ENCODE results near the gene PRLR.

The PRLR gene

DNA sequence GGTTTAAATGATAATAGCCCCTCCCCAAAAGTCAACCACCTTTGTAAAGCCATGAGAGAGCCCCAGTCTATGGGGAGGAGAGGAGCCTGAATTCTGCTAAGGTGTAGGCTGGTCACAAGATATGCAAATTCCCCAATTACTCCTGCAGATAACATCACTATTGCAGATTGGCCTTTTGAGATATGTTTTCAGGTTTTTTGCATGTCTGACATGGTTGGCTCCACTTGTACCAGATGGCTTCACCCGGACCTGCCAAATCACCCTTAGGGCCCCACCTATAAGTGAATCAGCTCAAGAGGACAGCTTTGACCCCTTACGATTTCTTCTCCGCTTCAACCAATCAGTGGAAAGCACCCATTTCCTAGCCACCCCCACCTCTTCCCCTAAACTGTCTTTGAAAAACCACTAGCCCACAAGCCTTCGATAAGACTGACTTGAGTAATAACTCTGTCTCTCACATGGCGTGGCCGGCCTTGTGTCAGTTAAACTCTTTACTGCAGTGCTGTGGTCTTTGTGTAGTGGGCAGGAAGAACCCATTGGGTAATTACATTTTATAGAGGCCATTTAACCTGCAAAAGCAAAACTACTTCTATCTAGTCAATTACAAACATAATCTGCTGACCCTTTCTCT is 69.7 kb downstream of the PRLR start:
- no peak for DNase-seq (ENCODE audit: low read depth)

GRCh38 chr5:35159370-35159742 is 70.9 kb downstream of the PRLR start:
- DNase-seq (ENCODE audit: low read depth), result no peak

GRCh38 chr5:35158622-35159369 is 71.5 kb downstream of the PRLR start:
- no peak for DNase-seq (ENCODE audit: low read depth)

GRCh38 chr5:35158204-35158603 is 72.1 kb downstream of the PRLR start:
- no peak for DNase-seq (ENCODE audit: low read depth)

DNA sequence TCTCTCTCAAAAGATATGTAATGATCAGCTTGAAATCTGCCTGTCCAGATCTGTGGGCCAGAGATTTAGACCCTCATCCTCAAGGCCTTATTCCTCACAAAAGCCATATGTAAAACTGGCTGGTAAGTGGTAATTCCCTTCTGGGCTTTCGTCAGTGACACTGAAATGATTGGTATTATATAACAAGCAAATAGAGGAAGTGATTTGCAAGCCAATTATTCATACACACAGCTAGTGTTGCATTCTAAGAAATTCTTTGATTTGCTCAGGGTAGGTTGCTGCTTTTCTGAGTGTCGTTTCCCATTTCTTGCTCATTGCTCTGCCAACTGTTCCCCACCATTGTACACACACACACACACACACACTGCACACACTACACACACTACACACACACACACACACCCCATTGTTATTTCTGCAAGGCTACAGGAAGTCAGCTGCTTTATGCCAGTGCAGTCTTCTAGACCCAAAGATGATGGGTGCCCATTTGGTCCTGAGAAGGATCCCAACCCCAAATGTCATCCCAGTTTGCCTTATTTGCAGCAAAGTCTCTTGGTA is 76.8 kb downstream of the PRLR start:
- DNase-seq (ENCODE audit: low read depth), result no peak

GRCh38 chr5:35152733-35153132 is 77.6 kb downstream of the PRLR start:
- no peak for DNase-seq (ENCODE audit: low read depth)

DNA sequence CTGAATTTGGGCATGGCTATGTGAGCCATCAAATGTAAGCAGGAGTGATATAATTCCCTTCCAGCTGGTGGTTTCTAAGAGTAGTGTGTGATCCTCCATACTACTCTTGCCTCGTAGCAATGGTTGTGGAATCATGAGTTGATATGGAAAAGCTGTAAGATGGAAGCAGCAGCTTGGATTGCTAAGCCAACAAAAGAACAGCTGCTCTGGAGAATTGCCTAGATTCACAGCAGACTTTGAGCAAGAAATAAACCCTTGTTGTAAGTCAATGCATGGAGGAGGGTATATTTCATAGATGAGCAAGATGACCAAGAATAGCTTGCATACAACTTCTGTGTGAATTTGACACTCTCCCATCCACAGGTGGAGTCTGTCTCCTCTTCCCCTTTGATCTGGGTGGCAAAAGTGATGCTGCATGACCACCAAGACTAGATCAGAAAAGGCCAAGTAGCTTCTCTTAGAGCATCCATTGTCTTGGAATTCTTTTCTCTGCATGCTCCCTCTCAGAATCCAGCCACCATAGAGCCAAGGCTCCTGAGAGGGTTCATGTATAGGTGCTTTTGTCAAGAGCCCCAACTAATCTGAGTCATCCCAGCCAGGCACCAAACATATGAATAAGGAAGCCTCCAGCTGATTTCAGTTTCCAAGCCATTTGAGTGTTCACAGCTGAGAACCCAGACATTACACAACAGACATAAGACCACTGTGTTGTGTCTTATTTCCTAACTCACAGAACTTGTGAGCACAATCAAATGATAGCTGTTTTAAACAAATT is 79.0 kb downstream of the PRLR start:
- DNase-seq (ENCODE audit: low read depth), result no peak

- no peak for DNase-seq (ENCODE audit: low read depth)
These were observed 81.2 kb downstream of the PRLR start for GRCh38 chr5:35149041-35149440.

- no peak for DNase-seq (ENCODE audit: low read depth)
These were observed 83.9 kb downstream of the PRLR start for GRCh38 chr5:35146406-35146805.

DNA sequence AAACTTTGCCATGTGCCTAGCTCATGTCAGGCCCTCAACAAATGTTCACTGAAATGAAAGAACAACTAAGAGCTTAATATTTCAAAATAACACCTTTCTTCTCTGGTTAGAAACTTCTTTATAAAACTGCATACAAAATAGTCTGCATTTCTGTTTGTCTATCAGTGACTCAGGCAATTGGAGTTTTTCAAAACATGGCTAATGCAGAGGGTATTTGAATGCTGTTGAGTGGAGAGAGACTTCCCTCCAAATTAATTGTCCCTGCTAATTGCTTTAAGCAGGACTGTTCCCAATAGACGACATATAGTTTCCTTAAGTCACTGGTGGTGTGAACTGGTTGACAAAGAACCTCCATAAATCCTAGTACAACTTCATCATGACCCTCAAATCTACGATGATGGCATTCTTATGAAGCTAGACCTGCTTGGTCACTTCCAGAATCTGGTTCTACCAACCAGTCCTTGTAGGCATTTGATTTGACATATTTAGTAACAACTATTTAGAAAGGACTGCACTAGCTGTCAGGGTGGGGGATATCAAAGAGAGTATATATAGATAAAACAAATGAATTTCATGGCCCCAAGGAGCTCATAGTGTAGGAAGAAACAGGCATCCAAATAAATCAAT is 84.5 kb downstream of the PRLR start:
- DNase-seq (ENCODE audit: low read depth), result no peak

GRCh38 chr5:35145012-35145411 is 85.3 kb downstream of the PRLR start:
- no peak for DNase-seq (ENCODE audit: low read depth)

DNA sequence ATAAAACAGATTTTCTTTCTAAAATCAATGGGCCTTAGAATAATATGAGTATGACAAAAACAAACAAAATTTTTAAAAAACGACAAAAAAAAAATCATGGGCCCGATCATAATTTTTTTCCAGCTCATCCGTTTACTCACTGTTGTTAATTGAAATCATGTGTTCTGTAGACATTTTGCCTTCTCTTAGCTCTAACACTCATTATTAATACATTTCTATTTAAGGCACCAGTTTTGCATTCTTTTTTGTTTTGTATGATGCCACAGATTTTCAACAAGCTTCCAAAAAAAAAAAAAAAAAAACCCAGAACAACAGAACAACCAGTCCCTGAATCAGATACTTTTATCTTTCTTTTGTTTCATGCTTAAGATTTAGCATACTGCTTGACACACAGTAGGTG is 86.4 kb downstream of the PRLR start:
- DNase-seq (ENCODE audit: low read depth), result no peak

GRCh38 chr5:35141739-35142138 is 88.5 kb downstream of the PRLR start:
- DNase-seq (ENCODE audit: low read depth), result no peak

GRCh38 chr5:35138232-35138631 is 92.1 kb downstream of the PRLR start:
- DNase-seq (ENCODE audit: low read depth), result no peak

- DNase-seq (ENCODE audit: low read depth), result no peak
These were observed 93.9 kb downstream of the PRLR start for GRCh38 chr5:35136386-35136785.

DNA sequence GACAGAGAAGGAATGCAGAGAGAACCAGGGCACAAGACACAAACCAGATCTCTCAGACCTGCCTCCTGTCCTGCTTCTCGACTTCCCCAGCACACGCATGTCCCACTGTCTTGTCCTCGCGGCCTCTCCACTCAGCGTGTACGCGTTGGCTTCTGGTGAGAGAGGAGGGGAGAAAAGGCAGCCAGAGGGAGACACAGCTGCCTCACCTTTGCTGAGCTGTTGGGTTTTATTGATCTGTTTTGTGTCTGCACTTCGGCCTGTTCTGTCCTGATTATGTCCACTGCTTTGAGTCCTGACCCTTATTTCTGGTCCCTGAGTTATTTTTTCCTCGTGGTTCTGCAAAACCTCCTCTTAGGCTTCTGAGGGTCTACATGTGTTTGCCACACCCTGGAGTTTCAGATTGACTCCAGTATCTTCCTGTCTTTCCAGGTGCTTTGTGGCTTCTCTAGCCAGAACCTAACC is 95.0 kb downstream of the PRLR start:
- no peak for DNase-seq (ENCODE audit: low read depth)

GRCh38 chr5:35134278-35135030 is 95.8 kb downstream of the PRLR start:
- DNase-seq (ENCODE audit: low read depth), result no peak

DNA sequence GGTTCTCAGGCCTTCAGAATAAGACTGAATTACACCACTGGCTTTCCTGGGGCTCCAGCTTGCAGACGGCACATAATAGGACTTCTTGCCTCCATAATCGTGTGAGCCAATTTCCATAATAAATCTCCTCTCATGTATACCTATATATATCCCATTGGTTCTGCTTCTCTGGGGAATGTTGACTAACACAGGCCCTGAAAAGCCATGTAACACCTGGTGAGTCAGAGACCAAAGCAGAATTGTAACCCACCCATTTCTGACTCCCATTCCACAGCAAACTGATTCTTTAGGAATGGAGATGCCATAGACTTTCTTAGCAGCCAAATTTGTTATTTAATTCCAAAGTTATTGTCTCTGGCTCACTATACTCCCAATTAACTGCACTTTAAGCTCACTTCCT is 97.1 kb downstream of the PRLR start:
- DNase-seq (ENCODE audit: low read depth), result no peak

DNA sequence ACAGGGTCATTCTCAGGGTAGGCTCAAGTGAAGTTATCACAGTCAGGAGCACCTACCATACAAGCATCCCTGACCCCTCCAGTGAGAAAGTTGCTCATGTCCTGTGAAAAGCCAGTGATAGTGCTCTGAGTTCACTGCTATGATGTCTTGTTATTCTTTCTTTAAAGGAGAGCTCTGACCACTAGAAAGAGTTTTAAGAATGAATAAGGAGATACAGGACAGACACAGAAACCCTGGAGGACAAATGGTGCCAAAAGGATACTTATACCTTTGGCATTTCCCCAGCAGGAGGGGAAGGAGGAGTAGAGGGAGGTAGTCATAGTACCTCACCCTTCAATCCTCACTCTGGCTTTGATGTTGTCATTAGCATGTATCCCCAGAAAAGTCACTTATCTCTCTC is 98.6 kb downstream of the PRLR start:
- DNase-seq (ENCODE audit: low read depth), result no peak

DNA sequence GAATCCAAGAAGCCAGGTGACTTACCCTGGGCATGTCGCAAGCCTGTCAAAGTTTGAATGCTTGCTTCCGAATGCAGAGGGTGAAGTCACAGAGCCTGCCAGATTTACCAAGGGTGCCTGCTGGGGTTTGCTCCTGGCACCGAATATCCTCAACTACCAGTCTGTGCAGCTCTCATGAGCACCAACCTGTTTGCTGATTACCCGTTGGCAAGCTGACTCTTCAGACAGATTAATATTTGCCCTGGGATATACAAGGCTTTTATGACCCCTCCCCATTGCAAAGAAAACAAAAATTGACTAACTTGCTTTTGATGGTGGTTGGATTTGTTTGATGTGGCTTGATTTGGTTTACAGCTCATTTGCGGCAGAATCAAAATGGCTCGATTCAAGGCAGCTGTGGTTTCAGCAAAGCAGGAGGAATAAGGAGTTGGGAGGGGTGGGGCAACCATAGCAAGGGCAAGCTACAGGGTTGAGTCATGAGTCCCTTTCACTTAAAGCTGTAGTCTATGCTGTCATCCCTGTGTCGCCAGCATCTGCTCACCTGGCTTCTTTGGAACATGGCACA is 100.3 kb downstream of the PRLR start:
- DNase-seq (ENCODE audit: low read depth), result peak; percentile 55

GRCh38 chr5:35129276-35129675 is 101.0 kb downstream of the PRLR start:
- no peak for DNase-seq (ENCODE audit: low read depth)

Measured in T-helper 22 cell (primary cell).